ENCODE data around the gene TMPRSS5.
"Not testable (repeated sequence)": the region's sequence is repeated elsewhere in the genome, so short reads cannot be mapped to it uniquely, and the experiment has no call there.

Gene TMPRSS5

DNA sequence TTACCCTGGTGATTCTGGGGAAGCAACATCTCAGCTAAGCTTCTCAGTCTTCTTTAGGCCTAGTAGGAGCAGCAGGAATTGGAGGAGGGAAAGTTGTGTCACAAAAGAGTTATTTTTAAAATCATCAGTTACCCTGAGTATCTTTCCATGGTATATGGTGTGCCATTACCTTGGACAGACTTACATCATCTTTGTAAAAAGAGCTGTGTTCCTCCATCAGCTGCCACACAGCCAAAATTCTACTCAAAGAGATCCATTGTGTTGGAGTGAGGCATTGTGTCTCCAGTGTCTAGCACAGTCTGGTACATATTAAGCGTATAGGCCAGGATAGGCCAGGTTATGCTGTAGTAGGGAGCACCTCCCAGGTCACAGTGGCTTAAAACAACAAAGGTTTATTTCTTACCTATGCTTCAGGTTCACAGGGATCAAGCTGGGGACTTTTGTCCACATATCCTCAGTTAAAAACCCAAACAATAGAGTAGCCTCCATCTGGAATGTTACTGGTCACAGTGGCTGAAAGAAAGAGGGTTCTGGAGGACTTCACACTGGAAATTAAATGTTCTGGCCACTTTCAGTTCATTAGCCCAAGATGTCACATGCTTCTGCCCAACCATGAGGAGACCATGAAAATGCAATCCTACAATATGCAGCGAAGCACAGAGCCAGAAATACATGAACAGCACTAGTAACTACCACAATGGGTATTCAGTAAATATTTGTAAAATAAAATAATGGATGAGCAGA is 9.9 kb upstream of the TMPRSS5 start:
- no peaks in the 10 kb centered on the region for H3K9me3 Mint-ChIP-seq
- no peaks in the 10 kb centered on the region for H3K4me1 Mint-ChIP-seq
- no peak overlapping the region for H3K4me3 Mint-ChIP-seq
- H3K27ac Mint-ChIP-seq: no peak overlapping the region
- no peaks in the 10 kb centered on the region for H3K27me3 Mint-ChIP-seq
- H3K36me3 Mint-ChIP-seq: peaks cover 21% of the 10 kb centered on the region

DNA sequence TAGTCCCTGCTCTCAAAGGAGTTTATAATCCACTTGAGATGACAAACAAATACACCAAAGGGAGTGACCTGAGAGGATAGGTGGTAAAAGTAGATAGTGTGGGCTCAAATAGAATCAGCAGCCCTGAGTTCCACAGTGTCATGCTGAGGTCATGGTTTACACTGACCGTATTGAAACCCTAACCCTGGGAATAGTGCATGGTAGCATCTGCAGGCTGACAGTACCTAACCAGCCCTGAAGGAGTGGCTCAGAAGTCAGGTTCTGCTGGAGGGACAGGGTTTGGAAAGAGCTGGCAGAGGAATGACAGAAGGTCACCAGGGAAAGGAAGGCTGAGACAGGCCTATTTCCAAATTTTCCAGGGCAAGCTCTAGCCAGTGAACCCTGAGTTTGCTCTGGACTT is 9.2 kb upstream of the TMPRSS5 start:
- H3K27ac Mint-ChIP-seq: no peak overlapping the region
- no peaks in the 10 kb centered on the region for H3K4me1 Mint-ChIP-seq
- no peak overlapping the region for H3K4me3 Mint-ChIP-seq
- no peaks in the 10 kb centered on the region for H3K9me3 Mint-ChIP-seq
- peaks cover 19% of the 10 kb centered on the region for H3K36me3 Mint-ChIP-seq
- no peaks in the 10 kb centered on the region for H3K27me3 Mint-ChIP-seq

- H3K27ac Mint-ChIP-seq: no peak overlapping the region
- H3K9me3 Mint-ChIP-seq: peaks cover 23% of the 10 kb centered on the region
- H3K4me3 Mint-ChIP-seq: no peak overlapping the region
- no peaks in the 10 kb centered on the region for H3K27me3 Mint-ChIP-seq
- no peaks in the 10 kb centered on the region for H3K4me1 Mint-ChIP-seq
- peaks cover 22% of the 10 kb centered on the region for H3K36me3 Mint-ChIP-seq
Observed at GRCh38 chr11:113710989-113711388, 4.9 kb upstream of the TMPRSS5 start.

DNA sequence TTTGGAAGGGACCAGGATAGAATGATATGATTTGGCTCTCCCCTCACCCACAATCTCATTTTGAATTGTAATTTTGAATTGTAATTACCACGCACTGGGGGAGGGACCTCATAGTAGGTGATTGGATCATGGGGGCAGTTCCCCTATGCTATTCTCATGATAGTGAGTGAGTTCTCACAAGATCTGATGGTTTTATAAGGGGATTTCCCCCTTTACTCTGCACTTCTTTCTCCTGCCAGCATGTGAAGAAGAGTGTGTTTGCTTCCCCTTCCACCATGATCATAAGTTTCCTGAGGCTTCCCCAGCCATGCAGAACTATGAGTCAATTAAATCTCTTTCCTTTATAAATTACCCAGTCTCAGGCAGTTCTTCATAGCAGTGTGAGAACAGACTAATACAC is 2.6 kb downstream of the TMPRSS5 start:
- H3K27ac Mint-ChIP-seq, H3K4me3 Mint-ChIP-seq, H3K27me3 Mint-ChIP-seq, H3K4me1 Mint-ChIP-seq: not testable (repeated sequence)
- H3K36me3 Mint-ChIP-seq: peaks cover 20% of the 10 kb centered on the region
- H3K9me3 Mint-ChIP-seq: peaks cover 13% of the 10 kb centered on the region

DNA sequence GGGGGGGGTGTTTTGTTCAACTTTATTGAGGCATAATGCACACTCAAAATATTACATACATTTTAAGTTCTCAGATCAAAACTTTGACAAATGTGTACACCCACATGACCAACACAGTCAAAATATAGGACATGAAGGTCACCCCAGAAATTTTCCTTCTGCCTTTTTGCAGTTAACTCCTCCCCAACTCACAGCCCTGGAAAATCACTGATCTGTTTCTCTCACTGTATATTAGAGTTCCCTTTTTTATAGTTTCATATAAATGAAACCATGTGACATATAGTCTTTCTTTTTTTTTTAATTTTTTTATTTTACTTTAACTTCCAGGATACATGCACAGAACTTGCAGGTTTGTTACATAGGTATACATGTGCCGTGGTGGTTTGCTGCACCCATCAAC is 4.6 kb downstream of the TMPRSS5 start:
- Mint-ChIP-seq H3K27ac (no peak overlapping the region), H3K27me3 (no peaks in the 10 kb centered on the region), H3K4me3 (no peak overlapping the region), H3K4me1 (no peaks in the 10 kb centered on the region), H3K9me3 (no peaks in the 10 kb centered on the region), H3K36me3 (peaks cover 9% of the 10 kb centered on the region)

DNA sequence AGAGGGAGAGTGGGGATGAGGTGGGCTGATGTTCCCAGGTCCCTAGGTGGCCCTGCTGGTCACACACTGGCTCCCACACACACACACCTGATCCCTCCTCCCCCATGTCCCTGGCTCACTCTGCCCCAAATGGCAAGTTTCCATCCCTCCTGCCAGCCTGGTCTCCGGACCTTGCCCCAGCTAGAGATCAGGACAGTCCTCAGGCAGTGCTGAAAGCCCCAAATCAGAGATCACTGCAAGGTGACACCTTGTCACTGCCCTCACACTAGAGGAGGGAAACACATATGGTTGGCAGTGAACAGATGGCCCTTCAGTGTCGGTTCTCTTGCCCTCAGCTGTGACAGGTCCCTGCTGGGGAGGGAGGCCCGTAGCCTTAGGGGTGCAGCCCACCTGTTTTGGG is 7.6 kb downstream of the TMPRSS5 start:
- Mint-ChIP-seq H3K36me3 (peaks cover 6% of the 10 kb centered on the region), H3K9me3 (no peaks in the 10 kb centered on the region), H3K27ac (no peak overlapping the region), H3K4me1 (no peaks in the 10 kb centered on the region), H3K27me3 (no peaks in the 10 kb centered on the region), H3K4me3 (no peak overlapping the region)

- Mint-ChIP-seq H3K4me1 (no peaks in the 10 kb centered on the region), H3K27ac (no peak overlapping the region), H3K36me3 (peaks cover 6% of the 10 kb centered on the region), H3K27me3 (no peaks in the 10 kb centered on the region), H3K4me3 (no peak overlapping the region), H3K9me3 (no peaks in the 10 kb centered on the region)
Observed at GRCh38 chr11:113697756-113698407, 8.2 kb downstream of the TMPRSS5 start.

GRCh38 chr11:113697111-113697510 is 9.0 kb downstream of the TMPRSS5 start:
- no peak overlapping the region for H3K4me3 Mint-ChIP-seq
- H3K9me3 Mint-ChIP-seq: no peaks in the 10 kb centered on the region
- H3K36me3 Mint-ChIP-seq: peaks cover 4% of the 10 kb centered on the region
- H3K27ac Mint-ChIP-seq: no peak overlapping the region
- no peaks in the 10 kb centered on the region for H3K4me1 Mint-ChIP-seq
- H3K27me3 Mint-ChIP-seq: no peaks in the 10 kb centered on the region

DNA sequence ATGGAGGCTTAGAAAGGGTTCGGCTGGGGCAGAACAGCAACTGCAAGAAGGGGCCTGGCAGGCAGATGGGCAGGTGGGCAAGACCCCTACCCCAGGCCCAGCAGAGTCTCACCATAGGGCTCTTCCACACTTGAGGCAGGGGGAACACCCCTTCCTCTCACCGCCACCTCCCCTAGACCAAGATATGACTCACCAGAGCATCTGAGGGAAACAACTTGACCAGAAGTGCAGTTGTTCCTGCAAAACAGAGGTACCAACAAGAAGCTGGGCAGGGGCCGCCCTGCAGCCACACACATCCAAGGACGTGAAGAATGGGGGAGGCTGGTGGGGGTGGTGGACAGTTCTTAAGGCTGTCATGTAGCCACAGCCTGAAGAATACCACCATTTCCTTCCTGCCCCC is 10.9 kb downstream of the TMPRSS5 start:
- H3K4me3 Mint-ChIP-seq: no peak overlapping the region
- no peaks in the 10 kb centered on the region for H3K4me1 Mint-ChIP-seq
- peaks cover 3% of the 10 kb centered on the region for H3K36me3 Mint-ChIP-seq
- H3K27ac Mint-ChIP-seq: no peak overlapping the region
- no peaks in the 10 kb centered on the region for H3K27me3 Mint-ChIP-seq
- no peaks in the 10 kb centered on the region for H3K9me3 Mint-ChIP-seq

DNA sequence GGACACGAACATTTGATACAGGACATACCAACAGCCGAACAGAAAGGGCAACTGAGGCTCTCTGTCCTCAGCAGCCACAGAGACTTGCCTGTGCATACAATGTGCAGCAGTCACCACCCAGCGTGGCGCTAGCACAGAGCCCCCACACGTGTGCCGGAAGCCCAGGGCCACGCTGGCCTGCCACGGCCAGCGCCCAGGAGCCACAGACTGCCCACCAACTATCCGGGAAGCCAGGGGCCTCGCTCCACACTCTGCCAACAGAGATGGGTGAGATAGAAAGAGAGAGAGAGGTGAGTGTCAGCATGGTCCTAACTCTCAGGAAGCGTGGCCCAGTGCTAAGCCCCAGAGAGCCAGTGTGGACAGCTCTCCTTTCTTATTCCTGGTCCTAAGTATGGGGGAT is 11.7 kb downstream of the TMPRSS5 start:
- Mint-ChIP-seq H3K27me3 (no peaks in the 10 kb centered on the region), H3K4me3 (no peak overlapping the region), H3K4me1 (no peaks in the 10 kb centered on the region), H3K36me3 (peaks cover 3% of the 10 kb centered on the region), H3K9me3 (no peaks in the 10 kb centered on the region), H3K27ac (no peak overlapping the region)

DNA sequence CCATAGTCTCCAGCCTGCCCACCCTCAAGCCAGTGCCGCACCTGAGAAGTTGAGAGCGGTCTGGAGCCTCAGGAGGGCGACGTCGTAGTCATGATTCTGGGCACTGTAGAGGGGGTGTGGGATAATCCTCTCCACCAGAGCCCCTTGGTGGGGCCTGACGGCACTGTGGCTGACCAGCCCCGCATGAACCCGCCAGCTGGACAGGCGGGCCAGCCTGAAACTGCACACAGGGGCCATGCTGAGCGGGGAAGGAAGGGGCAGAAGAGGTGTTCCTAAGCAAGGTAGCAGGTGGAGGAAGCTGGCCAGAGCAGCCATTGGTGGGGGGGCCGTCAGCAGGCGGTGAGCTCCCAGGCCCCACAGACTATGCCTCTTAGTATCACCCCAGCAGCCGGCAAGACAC is 13.1 kb downstream of the TMPRSS5 start:
- no peak overlapping the region for H3K4me3 Mint-ChIP-seq
- no peaks in the 10 kb centered on the region for H3K9me3 Mint-ChIP-seq
- H3K27me3 Mint-ChIP-seq: no peaks in the 10 kb centered on the region
- H3K4me1 Mint-ChIP-seq: no peaks in the 10 kb centered on the region
- H3K27ac Mint-ChIP-seq: no peak overlapping the region
- H3K36me3 Mint-ChIP-seq: peaks cover 3% of the 10 kb centered on the region

GRCh38 chr11:113690619-113691569 is 15.2 kb downstream of the TMPRSS5 start:
- Mint-ChIP-seq H3K4me3 (no peak overlapping the region), H3K27me3 (no peaks in the 10 kb centered on the region), H3K9me3 (no peaks in the 10 kb centered on the region), H3K36me3 (peaks cover 2% of the 10 kb centered on the region), H3K27ac (no peak overlapping the region), H3K4me1 (no peaks in the 10 kb centered on the region)

DNA sequence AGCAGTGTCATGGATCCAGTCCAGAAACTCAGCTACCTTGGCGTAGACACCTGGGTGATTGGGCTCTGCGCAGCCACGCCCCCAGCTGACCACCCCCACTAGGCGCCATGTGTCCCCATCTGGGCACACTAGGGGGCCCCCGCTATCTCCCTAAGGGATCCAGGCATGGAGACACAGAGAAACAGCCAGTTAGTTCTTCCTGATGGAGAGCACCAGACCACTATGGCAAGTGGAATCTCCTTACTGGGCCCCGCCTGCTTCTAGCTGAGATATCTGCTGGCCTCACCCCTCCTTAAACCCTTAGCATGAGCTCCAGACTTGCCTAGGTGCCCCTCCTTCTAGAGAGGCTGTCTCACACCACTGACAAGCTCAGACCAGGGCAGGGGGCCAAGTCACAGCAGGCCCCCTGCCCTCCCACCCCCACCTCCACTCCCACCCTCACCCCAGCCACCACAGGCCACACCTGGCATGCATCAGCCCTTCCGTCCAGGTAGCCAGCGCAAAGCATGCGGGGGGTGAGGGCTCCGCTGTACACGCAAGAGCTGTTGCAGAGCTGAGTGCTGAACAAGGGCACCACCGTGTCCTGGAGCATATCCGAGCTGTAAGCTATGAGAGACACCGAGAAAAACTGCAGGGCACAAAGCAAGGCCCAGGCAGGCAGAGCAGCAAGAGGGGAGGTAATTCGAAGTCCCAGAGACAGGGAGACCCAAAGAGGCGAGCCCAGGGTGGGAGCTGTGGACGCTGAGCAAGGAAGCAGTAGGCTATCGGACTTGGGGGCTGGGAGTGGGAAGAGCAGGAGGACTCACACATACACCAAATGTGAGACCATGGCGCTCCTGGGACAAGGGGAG is 16.1 kb downstream of the TMPRSS5 start:
- no peak overlapping the region for H3K27ac Mint-ChIP-seq

DNA sequence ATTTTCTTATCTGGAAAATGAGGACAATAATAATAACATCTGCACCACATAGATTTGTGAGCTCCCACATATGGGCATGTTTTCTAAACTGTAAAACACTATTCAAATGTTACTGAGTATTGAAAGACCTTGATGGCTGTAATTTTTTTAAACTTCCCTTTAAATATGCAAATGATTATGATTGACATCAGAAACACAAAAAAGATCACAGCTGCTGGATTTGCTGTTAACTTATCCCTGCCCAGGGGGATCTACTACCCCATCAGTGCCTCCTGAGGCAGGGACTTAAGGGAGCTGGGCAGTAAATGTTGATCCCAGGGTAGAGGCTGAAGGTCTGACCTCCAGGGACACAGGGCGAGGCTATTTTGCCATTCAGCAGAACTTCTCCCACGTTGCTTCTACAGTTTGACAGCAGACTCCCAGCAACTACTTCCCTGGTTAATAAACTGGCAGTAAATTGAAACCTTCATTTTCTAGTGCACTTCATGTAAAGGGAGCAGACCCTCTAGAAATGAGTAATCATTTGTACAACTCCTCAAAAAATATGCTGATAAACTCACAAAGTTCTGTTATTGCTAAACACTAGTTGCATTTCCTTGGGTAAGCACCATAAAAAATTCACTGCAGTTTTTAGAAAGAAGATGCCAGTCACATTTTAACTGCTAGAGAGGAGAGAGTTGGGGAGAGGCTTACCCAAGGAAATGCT is 20.3 kb downstream of the TMPRSS5 start:
- Mint-ChIP-seq H3K27ac (no peak overlapping the region), H3K4me3 (no peak overlapping the region), H3K27me3 (peaks cover 1% of the 10 kb centered on the region), H3K9me3 (no peaks in the 10 kb centered on the region), H3K36me3 (no peaks in the 10 kb centered on the region), H3K4me1 (no peaks in the 10 kb centered on the region)

More for the DNA sequence above, 16.1 kb downstream of the TMPRSS5 start:
- Mint-ChIP-seq H3K36me3 (no peaks in the 10 kb centered on the region), H3K27me3 (no peaks in the 10 kb centered on the region), H3K9me3 (no peaks in the 10 kb centered on the region), H3K4me3 (no peak overlapping the region), H3K4me1 (no peaks in the 10 kb centered on the region)

DNA sequence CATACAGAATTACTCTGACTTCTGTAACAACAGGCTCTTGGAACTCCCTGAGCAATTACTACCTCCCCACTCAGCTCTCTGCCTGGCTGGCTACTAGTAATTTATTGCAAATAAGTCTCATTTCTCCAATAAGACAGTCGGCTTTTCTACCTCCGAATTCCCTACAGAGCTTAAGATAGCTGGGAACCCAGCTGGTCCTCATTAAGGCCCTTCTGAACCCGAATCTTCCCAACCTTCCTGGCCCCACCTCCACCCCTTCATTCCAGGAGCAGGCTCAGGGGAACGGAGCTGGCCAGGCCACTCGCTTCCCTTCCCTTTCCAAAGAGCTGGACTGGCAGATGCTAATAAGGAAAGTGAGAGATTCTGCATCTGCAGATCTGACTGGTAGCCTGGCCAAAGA is 21.6 kb downstream of the TMPRSS5 start:
- Mint-ChIP-seq H3K36me3 (no peaks in the 10 kb centered on the region), H3K9me3 (no peaks in the 10 kb centered on the region)

More for the DNA sequence above, 21.6 kb downstream of the TMPRSS5 start:
- H3K4me3 Mint-ChIP-seq: no peak overlapping the region
- H3K27me3 Mint-ChIP-seq: peaks cover 1% of the 10 kb centered on the region
- H3K27ac Mint-ChIP-seq: no peak overlapping the region
- no peaks in the 10 kb centered on the region for H3K4me1 Mint-ChIP-seq

Data from activated naive CD4-positive, alpha-beta T cell treated with anti-CD3 and anti-CD28 coated beads, Interleukin-2, amount 50 U/mL, for 24 hours (primary cell).